GM12892 (cell line): ENCODE data around the gene REPIN1.

Source experiments
- POLR2A ChIP-seq: IDR thresholded peaks from 2 replicates; pipeline ENCODE4 v1.6.1; 2011; ENCODE audit warnings: low read depth, low read length, control low read depth
- POLR2AphosphoS5 ChIP-seq: IDR thresholded peaks from 2 replicates; pipeline ENCODE4 v1.6.1; 2011; ENCODE audit warnings: low read depth, low read length, control low read depth
- TAF1 ChIP-seq: IDR thresholded peaks from 2 replicates; pipeline ENCODE4 v1.6.1; 2011; ENCODE audit warnings: low read depth, mild to moderate bottlenecking, control low read depth, low read length, borderline replicate concordance

GRCh38 chr7:150351587-150352194 lies 16.9 kb upstream of the REPIN1 start:
- TF ChIP-seq POLR2A (no peak), POLR2AphosphoS5 (no peak), TAF1 (no peak)
